ENCODE measurements around the gene GDPD4. TPM values are rescaled to one million over a fixed set of nuclear protein-coding genes. Genes with fewer than 3 reads are reported as not detected.

Gene GDPD4
- polyA plus RNA-seq, 1 experiment: not detected

GRCh38 chr11:77173494-77173893 lies 128.0 kb downstream of the GDPD4 start:
- Histone ChIP-seq H3K27me3 (ENCODE audit: control insufficient read depth, insufficient read depth, low read length) (peaks cover 15% of the 10 kb centered on the region), H3K9me3 (ENCODE audit: control insufficient read depth, insufficient read depth, low read length) (no peaks in the 10 kb centered on the region; the same call in 1 of the 2 replicates), H3K4me3 (ENCODE audit: low read depth, low read length) (no peak overlapping the region), H3K27ac (ENCODE audit: low read depth, low read length) (no peak overlapping the region)
- ChIA-PET CTCF (interaction anchor here (0.5 kb wide), 1 partner anchor 811 kb away, joined by 3 read pairs; no protein-coding TSS in a partner anchor), POLR2A (interaction anchor here (0.5 kb wide), 1 partner anchor 438 kb away, joined by 3 read pairs; no protein-coding TSS in a partner anchor)
- TF ChIP-seq CTCF (IDR thresholded peaks at IDR 0.05; ENCODE audit: low read depth, low read length): no peak
- DNase-seq (ENCODE audit: low read depth, low spot score): no peak

DNA sequence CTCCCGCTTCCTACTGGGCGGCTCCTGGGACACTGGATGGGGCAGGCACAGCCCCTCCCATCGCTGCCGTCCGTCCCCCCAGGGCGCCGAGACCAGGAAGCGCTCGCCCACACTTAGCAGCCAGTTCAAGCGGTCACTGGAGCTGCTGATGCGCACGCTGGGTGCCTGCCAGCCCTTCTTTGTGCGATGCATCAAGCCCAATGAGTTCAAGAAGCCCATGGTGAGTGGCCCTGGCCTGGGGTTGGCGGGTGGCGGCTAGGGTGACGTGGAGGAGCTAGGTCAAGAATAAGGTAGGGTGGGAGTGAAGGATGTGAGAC lies 128.9 kb downstream of the GDPD4 start:
- Histone ChIP-seq H3K9me3 (ENCODE audit: control insufficient read depth, insufficient read depth, low read length) (no peaks in the 10 kb centered on the region; the same call in 1 of the 2 replicates), H3K27me3 (ENCODE audit: control insufficient read depth, insufficient read depth, low read length) (peaks cover 15% of the 10 kb centered on the region), H3K4me3 (ENCODE audit: low read depth, low read length) (no peak overlapping the region), H3K27ac (ENCODE audit: low read depth, low read length) (no peak overlapping the region)
- no peak for TF ChIP-seq CTCF (IDR thresholded peaks at IDR 0.05; ENCODE audit: low read depth, low read length)
- ChIA-PET CTCF (interaction anchor here (1.5 kb wide), 1 partner anchor 45 kb away, joined by 3 read pairs; no protein-coding TSS in a partner anchor), POLR2A (no interaction called here)
- no peak for DNase-seq (ENCODE audit: low read depth, low spot score)

DNA sequence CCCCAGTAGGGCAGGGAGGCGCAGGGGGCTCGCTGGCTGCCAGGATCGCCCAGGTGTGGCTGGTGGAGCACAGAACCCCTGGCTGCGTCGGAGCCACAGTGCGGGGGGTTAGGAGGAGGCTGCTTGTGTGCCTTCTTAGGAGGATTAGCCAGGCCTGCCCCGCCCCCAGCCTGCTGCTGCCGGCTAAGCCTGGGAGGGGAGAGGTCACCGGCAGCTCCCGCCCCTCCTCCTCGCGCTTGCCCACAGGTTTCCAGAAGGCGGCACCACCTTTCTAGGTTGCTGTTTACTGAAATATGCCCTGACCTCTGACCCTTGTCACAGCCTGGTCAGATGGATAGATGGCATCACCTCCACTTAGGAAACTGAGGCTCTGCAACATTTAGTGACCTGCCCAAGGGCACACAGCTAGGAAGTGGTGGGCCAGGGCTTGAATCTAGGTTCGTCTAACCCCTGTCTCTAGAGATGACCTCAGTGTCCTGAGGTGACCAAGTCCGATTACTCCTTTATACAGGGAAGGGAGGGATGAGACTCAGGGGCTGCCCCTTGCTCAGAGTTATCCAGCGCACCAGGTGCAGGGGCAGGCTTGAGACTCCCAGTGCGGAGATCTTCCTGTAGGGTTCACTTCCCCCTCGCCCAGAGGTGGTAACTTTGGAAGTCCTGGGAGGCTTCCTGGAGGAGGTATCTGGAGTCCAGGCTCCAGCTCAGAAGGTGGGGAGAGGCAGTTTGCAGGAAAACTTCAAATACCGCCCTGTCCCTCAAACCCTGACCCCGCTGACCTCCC lies 129.4 kb downstream of the GDPD4 start:
- TF ChIP-seq CTCF (IDR thresholded peaks at IDR 0.05; ENCODE audit: low read depth, low read length): no peak
- Histone ChIP-seq H3K9me3 (ENCODE audit: control insufficient read depth, insufficient read depth, low read length) (no peaks in the 10 kb centered on the region; the same call in 1 of the 2 replicates), H3K27ac (ENCODE audit: low read depth, low read length) (no peak overlapping the region), H3K4me3 (ENCODE audit: low read depth, low read length) (no peak overlapping the region), H3K27me3 (ENCODE audit: control insufficient read depth, insufficient read depth, low read length) (peaks cover 15% of the 10 kb centered on the region)
- DNase-seq (ENCODE audit: low read depth, low spot score): no peak
- POLR2A ChIA-PET: no interaction called here
- CTCF ChIA-PET: interaction anchor here (1.5 kb wide), 1 partner anchor 45 kb away, joined by 3 read pairs; no protein-coding TSS in a partner anchor

GRCh38 chr11:77171254-77171653 lies 130.2 kb downstream of the GDPD4 start:
- peaks cover 14% of the 10 kb centered on the region for H3K27me3 ChIP-seq (ENCODE audit: control insufficient read depth, insufficient read depth, low read length)
- no peak overlapping the region for H3K27ac ChIP-seq (ENCODE audit: low read depth, low read length)
- H3K4me3 ChIP-seq (ENCODE audit: low read depth, low read length): no peak overlapping the region
- no peaks in the 10 kb centered on the region; the same call in 1 of the 2 replicates for H3K9me3 ChIP-seq (ENCODE audit: control insufficient read depth, insufficient read depth, low read length)
- no peak for TF ChIP-seq CTCF (IDR thresholded peaks at IDR 0.05; ENCODE audit: low read depth, low read length)
- no peak for DNase-seq (ENCODE audit: low read depth, low spot score)
- CTCF ChIA-PET: interaction anchor here (1.5 kb wide), 1 partner anchor 44 kb away, joined by 3 read pairs; no protein-coding TSS in a partner anchor
- POLR2A ChIA-PET: no interaction called here

GRCh38 chr11:77170107-77170506 lies 131.4 kb downstream of the GDPD4 start:
- no peak for TF ChIP-seq CTCF (IDR thresholded peaks at IDR 0.05; ENCODE audit: low read depth, low read length)
- Histone ChIP-seq H3K27ac (ENCODE audit: low read depth, low read length) (no peak overlapping the region), H3K27me3 (ENCODE audit: control insufficient read depth, insufficient read depth, low read length) (peaks cover 19% of the 10 kb centered on the region), H3K9me3 (ENCODE audit: control insufficient read depth, insufficient read depth, low read length) (no peaks in the 10 kb centered on the region; the same call in 1 of the 2 replicates), H3K4me3 (ENCODE audit: low read depth, low read length) (no peak overlapping the region)
- ChIA-PET POLR2A (interaction anchor here (0.7 kb wide), 1 partner anchor 63 kb away, joined by 3 read pairs; no protein-coding TSS in a partner anchor), CTCF (no interaction called here)
- DNase-seq (ENCODE audit: low read depth, low spot score): no peak

All from AG04450 (cell line).